ENCODE measurements around the gene AMPD1.

The AMPD1 gene

GRCh38 chr1:114695430-114696058 is at the start of gene AMPD1:
Gene AMPD1 (minus strand): TSS chr1:114695546. CDS start chr1:114695471, 75 bp downstream.
- no peak for DNase-seq

- no peak for DNase-seq
Measured at GRCh38 chr1:114741963-114742746, 46.8 kb upstream of the AMPD1 start.

GRCh38 chr1:114740331-114740730 is 45.0 kb upstream of the AMPD1 start:
- DNase-seq: no peak

GRCh38 chr1:114737314-114737849 is 42.0 kb upstream of the AMPD1 start:
- DNase-seq: no peak

- DNase-seq: no peak
Measured at GRCh38 chr1:114735479-114735878, 40.1 kb upstream of the AMPD1 start.

GRCh38 chr1:114729782-114730181 is 34.4 kb upstream of the AMPD1 start:
- no peak for DNase-seq

GRCh38 chr1:114728553-114728952 is 33.2 kb upstream of the AMPD1 start:
- no peak for DNase-seq

- no peak for DNase-seq
Measured at GRCh38 chr1:114725230-114725629, 29.9 kb upstream of the AMPD1 start.

- no peak for DNase-seq
Measured at GRCh38 chr1:114723915-114724314, 28.6 kb upstream of the AMPD1 start.

GRCh38 chr1:114723457-114723856 is 28.1 kb upstream of the AMPD1 start:
- no peak for DNase-seq

GRCh38 chr1:114720492-114720891 is 25.1 kb upstream of the AMPD1 start:
- no peak for DNase-seq

- no peak for DNase-seq
Measured at GRCh38 chr1:114719424-114719787, 24.1 kb upstream of the AMPD1 start.

GRCh38 chr1:114718661-114719423 is 23.5 kb upstream of the AMPD1 start:
- DNase-seq: no peak

- no peak for DNase-seq
Measured at GRCh38 chr1:114716304-114717170, 21.2 kb upstream of the AMPD1 start, which contains the start of gene NRAS. Gene NRAS (minus strand): TSS chr1:114716771. CDS start chr1:114716160, 611 bp downstream.

GRCh38 chr1:114715952-114716303 is 20.6 kb upstream of the AMPD1 start:
- DNase-seq: no peak

GRCh38 chr1:114712977-114713376 is 17.6 kb upstream of the AMPD1 start:
- no peak for DNase-seq

GRCh38 chr1:114710360-114710759 is 15.0 kb upstream of the AMPD1 start:
- DNase-seq: no peak

GRCh38 chr1:114707604-114708003 is 12.3 kb upstream of the AMPD1 start:
- no peak for DNase-seq

- no peak for DNase-seq
Measured at GRCh38 chr1:114703242-114703641, 7.9 kb upstream of the AMPD1 start.

- DNase-seq: no peak
Measured at GRCh38 chr1:114702737-114703136, 7.4 kb upstream of the AMPD1 start.

GRCh38 chr1:114701931-114702330 is 6.6 kb upstream of the AMPD1 start:
- no peak for DNase-seq

GRCh38 chr1:114700036-114700600 is 4.8 kb upstream of the AMPD1 start:
- no peak for DNase-seq

All from SIG-M5 (cell line).